HepG2 (cell line): ENCODE data around the gene FAM20A. TPM values are rescaled to one million over a fixed set of nuclear protein-coding genes. Genes with fewer than 3 reads are reported as not detected.

Experiments used
- DR1 ChIP-seq: sonication (generic); formaldehyde crosslinking; IDR thresholded peaks from 2 replicates; pipeline ENCODE4 v1.8.0; 2021; ENCODE audit warnings: mild to moderate bottlenecking, missing genetic modification reagents, inconsistent platforms
- GABPA ChIP-seq, 2 experiments: IDR thresholded peaks; 2 replicates each; pipeline ENCODE4 v1.6.1; 2011 to 2016; ENCODE audit warnings: low read depth in 2 of 2, low read length in 1 of 2, missing biosample characterization in 1 of 2, missing genetic modification characterization in 1 of 2
- GTF3A ChIP-seq: sonication (generic); formaldehyde crosslinking; conservative IDR thresholded peaks from 2 replicates; pipeline ENCODE4 v1.4.0; 2020; ENCODE audit warnings: mild to moderate bottlenecking, missing genetic modification reagents
- IRX3 ChIP-seq: sonication (generic); formaldehyde crosslinking; IDR thresholded peaks from 2 replicates; pipeline ENCODE4 v1.8.1; 2023; ENCODE audit warnings: mild to moderate bottlenecking, low read depth, missing genetic modification reagents, borderline replicate concordance
- JUNB ChIP-seq: sonication (generic); formaldehyde crosslinking; IDR thresholded peaks from 2 replicates; pipeline ENCODE4 v1.8.0; 2022; ENCODE audit warnings: missing genetic modification reagents, mild to moderate bottlenecking, borderline replicate concordance
- KDM5B ChIP-seq: sonication (generic); formaldehyde crosslinking; IDR thresholded peaks from 2 replicates; pipeline ENCODE4 v1.4.0; 2020; ENCODE audit warnings: missing genetic modification reagents, mild to moderate bottlenecking, borderline replicate concordance
- KMT2A ChIP-seq: sonication (generic); formaldehyde crosslinking; IDR thresholded peaks from 2 replicates; pipeline ENCODE4 v1.4.0; 2020; ENCODE audit warnings: missing genetic modification reagents
- MAFK ChIP-seq, 2 experiments: IDR thresholded peaks in 1 of 2; conservative IDR thresholded peaks in 1 of 2; 2 replicates each; pipeline ENCODE4 v1.6.1; 2011; ENCODE audit warnings: improper control_type of control experiment in 2 of 2, low read length in 2 of 2
- MTF1 ChIP-seq: sonication (generic); formaldehyde crosslinking; IDR thresholded peaks from 2 replicates; pipeline ENCODE4 v1.5.0; 2020; ENCODE audit warnings: missing genetic modification reagents
- NCOA2 ChIP-seq: sonication (generic); formaldehyde crosslinking; IDR thresholded peaks from 2 replicates; pipeline ENCODE4 v1.8.0; 2022; ENCODE audit warnings: inconsistent platforms
- NKX3-1 ChIP-seq: sonication (generic); formaldehyde crosslinking; IDR thresholded peaks from 2 replicates; pipeline ENCODE4 v1.5.0; 2020; ENCODE audit warnings: missing genetic modification reagents
- RAD51 ChIP-seq: fragments of 450-650 bp; IDR thresholded peaks from 2 replicates; pipeline ENCODE4 v1.6.1; 2016; ENCODE audit warnings: borderline replicate concordance
- SOX6 ChIP-seq, 2 experiments: fragments of 450-650 bp in 1 of 2; sonication (generic) in 1 of 2; formaldehyde crosslinking in 1 of 2; IDR thresholded peaks; 2 replicates each; pipeline versions ENCODE4 v1.4.0 to v1.6.1; 2017 to 2020; ENCODE audit warnings: antibody characterized with exemption in 1 of 2, mild to moderate bottlenecking in 1 of 2, missing genetic modification reagents in 1 of 2
- ZC3H4 ChIP-seq: sonication (generic); formaldehyde crosslinking; IDR thresholded peaks from 2 replicates; pipeline ENCODE4 v1.4.0; 2020; ENCODE audit warnings: missing genetic modification reagents, borderline replicate concordance
- ZMYM3 ChIP-seq: sonication (generic); formaldehyde crosslinking; IDR thresholded peaks from 2 replicates; pipeline ENCODE4 v1.5.1; 2020; ENCODE audit warnings: mild to moderate bottlenecking, missing genetic modification reagents
- ZNF235 ChIP-seq: sonication (generic); formaldehyde crosslinking; IDR thresholded peaks from 2 replicates; pipeline ENCODE4 v1.8.1; 2023; ENCODE audit warnings: mild to moderate bottlenecking, missing genetic modification reagents, borderline replicate concordance
- ZNF607 ChIP-seq: sonication (generic); formaldehyde crosslinking; IDR thresholded peaks from 2 replicates; pipeline ENCODE4 v1.5.1; 2020; ENCODE audit warnings: missing genetic modification reagents, mild to moderate bottlenecking, borderline replicate concordance
- ZNF615 ChIP-seq: sonication (generic); formaldehyde crosslinking; IDR thresholded peaks from 2 replicates; pipeline ENCODE4 v1.5.0; 2020; ENCODE audit warnings: mild to moderate bottlenecking, missing genetic modification reagents, borderline replicate concordance
- ZNF7 ChIP-seq: IDR thresholded peaks from 2 replicates; pipeline ENCODE4 v1.6.1; 2016; ENCODE audit warnings: missing biosample characterization, missing genetic modification reagents
- ZNF83 ChIP-seq: sonication (generic); formaldehyde crosslinking; IDR thresholded peaks from 2 replicates; pipeline ENCODE4 v1.4.0; 2020; ENCODE audit warnings: missing genetic modification reagents, mild to moderate bottlenecking, borderline replicate concordance
- polyA plus RNA-seq, 8 experiments: library from polyadenylated mRNA; depleted of rRNA in 3 of 8; stranded (reverse) in 7 of 8; unstranded in 1 of 8; fragments of >200 nt; fragmentation: Illumina TruSeq in 4 of 8; extraction: Trizol in 4 of 8; gene quantifications; 2 replicates each; pipeline versions ENCODE4 v1.2.1 to v1.2.3, GENCODE V29; 2011 to 2016; ENCODE audit warnings: low read depth in 4 of 8, missing spikeins in 1 of 8, mixed read lengths in 1 of 8; ENCODE audit not compliant: insufficient read depth in 1 of 8
- total RNA-seq, 5 experiments: library from RNA; depleted of rRNA; stranded (reverse); fragments of >200 nt; fragmentation: Illumina TruSeq; extraction: Trizol; gene quantifications; 2 replicates each; pipeline ENCODE4 v1.2.3, GENCODE V29; 2016; ENCODE audit warnings: low read depth in 1 of 5
- TF ChIP-seq, protein P1 (sequence below): sonication (generic); formaldehyde crosslinking; IDR thresholded peaks from 2 replicates; pipeline ENCODE4 v1.8.0; 2022; ENCODE audit warnings: mild to moderate bottlenecking, missing genetic modification reagents, moderate library complexity
- TF ChIP-seq, protein P2 (sequence below): sonication (generic); formaldehyde crosslinking; IDR thresholded peaks from 2 replicates; pipeline ENCODE4 v1.8.0; 2022; ENCODE audit warnings: mild to moderate bottlenecking, missing genetic modification reagents
- TF ChIP-seq, protein P3 (sequence below): sonication (generic); formaldehyde crosslinking; IDR thresholded peaks from 2 replicates; pipeline ENCODE4 v1.5.0; 2020; ENCODE audit warnings: missing genetic modification reagents
- TF ChIP-seq, protein P4 (sequence below): sonication (generic); formaldehyde crosslinking; IDR thresholded peaks from 2 replicates; pipeline ENCODE4 v1.9.0; 2021; ENCODE audit warnings: missing genetic modification reagents, mild to moderate bottlenecking, borderline replicate concordance
- TF ChIP-seq, protein P5 (sequence below): sonication (generic); formaldehyde crosslinking; IDR thresholded peaks from 2 replicates; pipeline ENCODE4 v1.4.0; 2020; ENCODE audit warnings: missing genetic modification reagents

The FAM20A gene
- total and polyA plus RNA-seq, 2 of the 13 experiments (the other 11 are each of a cell fraction or from before 2014, with no cell fraction given), result 9.3 to 20.7 TPM

DNA sequence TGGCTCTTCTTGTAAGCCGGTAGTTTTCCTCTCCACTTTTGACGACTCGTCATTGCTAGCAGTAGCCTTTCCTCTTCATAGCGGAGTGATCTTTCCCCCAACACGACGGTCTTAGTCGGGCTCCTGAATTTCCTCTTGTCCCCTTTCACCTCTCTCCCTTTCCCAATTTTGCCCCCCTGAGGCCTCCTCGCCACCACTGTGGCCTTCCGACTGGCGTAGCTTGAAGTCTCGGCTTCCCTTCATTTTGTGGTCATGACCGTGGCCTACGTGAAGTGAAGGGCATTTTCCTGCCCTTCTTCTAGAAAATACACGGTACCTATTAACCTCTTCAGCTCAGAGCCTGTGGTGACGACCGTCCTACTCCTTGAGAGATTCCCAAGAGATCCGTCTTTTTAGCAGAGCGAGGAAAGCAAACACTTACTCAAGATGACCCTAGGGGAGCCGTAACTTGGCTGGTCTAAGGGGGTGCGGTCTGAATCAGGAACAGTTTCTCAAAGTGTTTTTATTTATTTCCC lies 88.2 kb downstream of the FAM20A start (continued):
- TF ChIP-seq RAD51 (no peak), NKX3-1 (CRISPR knock-in tag) (no peak), KDM5B (CRISPR knock-in tag) (no peak), ZMYM3 (no peak), ZNF615 (peak; percentile 84; the same call in 1 of the 2 replicates), GTF3A (no peak), JUNB (CRISPR knock-in tag) (no peak), ZNF83 (CRISPR knock-in tag) (no peak), GABPA (IDR thresholded peaks at IDR 0.05; ENCODE audit: low read depth, low read length) (no peak), GABPA (CRISPR knock-in tag; IDR thresholded peaks at IDR 0.05; ENCODE audit: low read depth) (no peak), ZC3H4 (CRISPR knock-in tag) (peak; percentile 87), IRX3 (CRISPR knock-in tag) (no peak), SOX6 (IDR thresholded peaks at IDR 0.05) (no peak), SOX6 (CRISPR knock-in tag; IDR thresholded peaks at IDR 0.05) (peak; percentile 20; the same call in 1 of the 2 replicates), DR1 (CRISPR knock-in tag) (no peak), ZNF607 (CRISPR knock-in tag) (no peak), ZNF7 (CRISPR knock-in tag) (0 out of 2 replicates have a peak, but pooled peaks have one; percentile 15), KMT2A (CRISPR knock-in tag) (peak; percentile 8; the same call in 1 of the 2 replicates), MAFK (conservative IDR thresholded peaks at IDR 0.05 in 1 of 2, IDR thresholded peaks at IDR 0.05 in 1 of 2; ENCODE audit: low read length in 2 of 2) (0 out of 4 replicates have a peak, but pooled peaks of 1 of the 2 experiments have one; percentile 5), ZNF235 (CRISPR knock-in tag) (0 out of 2 replicates have a peak, but pooled peaks have one; percentile 90), MTF1 (CRISPR knock-in tag) (no peak), NCOA2 (CRISPR knock-in tag) (peak; percentile 20; the same call in 1 of the 2 replicates)
- TF ChIP-seq, protein P1, sequence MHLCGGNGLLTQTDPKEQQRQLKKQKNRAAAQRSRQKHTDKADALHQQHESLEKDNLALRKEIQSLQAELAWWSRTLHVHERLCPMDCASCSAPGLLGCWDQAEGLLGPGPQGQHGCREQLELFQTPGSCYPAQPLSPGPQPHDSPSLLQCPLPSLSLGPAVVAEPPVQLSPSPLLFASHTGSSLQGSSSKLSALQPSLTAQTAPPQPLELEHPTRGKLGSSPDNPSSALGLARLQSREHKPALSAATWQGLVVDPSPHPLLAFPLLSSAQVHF (CRISPR knock-in tag), result 0 out of 2 replicates have a peak, but pooled peaks have one; percentile 34
- TF ChIP-seq, protein P2, sequence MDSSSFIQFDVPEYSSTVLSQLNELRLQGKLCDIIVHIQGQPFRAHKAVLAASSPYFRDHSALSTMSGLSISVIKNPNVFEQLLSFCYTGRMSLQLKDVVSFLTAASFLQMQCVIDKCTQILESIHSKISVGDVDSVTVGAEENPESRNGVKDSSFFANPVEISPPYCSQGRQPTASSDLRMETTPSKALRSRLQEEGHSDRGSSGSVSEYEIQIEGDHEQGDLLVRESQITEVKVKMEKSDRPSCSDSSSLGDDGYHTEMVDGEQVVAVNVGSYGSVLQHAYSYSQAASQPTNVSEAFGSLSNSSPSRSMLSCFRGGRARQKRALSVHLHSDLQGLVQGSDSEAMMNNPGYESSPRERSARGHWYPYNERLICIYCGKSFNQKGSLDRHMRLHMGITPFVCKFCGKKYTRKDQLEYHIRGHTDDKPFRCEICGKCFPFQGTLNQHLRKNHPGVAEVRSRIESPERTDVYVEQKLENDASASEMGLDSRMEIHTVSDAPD, result no peak
- TF ChIP-seq, protein P3, sequence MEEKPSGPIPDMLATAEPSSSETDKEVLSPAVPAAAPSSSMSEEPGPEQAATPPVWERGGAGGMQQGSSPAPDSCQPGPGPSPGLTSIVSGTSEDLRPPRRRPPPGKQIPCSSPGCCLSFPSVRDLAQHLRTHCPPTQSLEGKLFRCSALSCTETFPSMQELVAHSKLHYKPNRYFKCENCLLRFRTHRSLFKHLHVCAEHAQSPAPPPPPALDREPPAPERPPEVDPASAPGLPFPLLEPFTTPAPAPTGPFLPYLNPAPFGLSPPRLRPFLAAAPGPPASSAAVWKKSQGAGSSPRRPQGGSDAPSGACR (CRISPR knock-in tag), result no peak
- TF ChIP-seq, protein P4, sequence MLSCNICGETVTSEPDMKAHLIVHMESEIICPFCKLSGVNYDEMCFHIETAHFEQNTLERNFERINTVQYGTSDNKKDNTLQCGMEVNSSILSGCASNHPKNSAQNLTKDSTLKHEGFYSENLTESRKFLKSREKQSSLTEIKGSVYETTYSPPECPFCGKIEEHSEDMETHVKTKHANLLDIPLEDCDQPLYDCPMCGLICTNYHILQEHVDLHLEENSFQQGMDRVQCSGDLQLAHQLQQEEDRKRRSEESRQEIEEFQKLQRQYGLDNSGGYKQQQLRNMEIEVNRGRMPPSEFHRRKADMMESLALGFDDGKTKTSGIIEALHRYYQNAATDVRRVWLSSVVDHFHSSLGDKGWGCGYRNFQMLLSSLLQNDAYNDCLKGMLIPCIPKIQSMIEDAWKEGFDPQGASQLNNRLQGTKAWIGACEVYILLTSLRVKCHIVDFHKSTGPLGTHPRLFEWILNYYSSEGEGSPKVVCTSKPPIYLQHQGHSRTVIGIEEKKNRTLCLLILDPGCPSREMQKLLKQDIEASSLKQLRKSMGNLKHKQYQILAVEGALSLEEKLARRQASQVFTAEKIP (CRISPR knock-in tag), result no peak
- TF ChIP-seq, protein P5, sequence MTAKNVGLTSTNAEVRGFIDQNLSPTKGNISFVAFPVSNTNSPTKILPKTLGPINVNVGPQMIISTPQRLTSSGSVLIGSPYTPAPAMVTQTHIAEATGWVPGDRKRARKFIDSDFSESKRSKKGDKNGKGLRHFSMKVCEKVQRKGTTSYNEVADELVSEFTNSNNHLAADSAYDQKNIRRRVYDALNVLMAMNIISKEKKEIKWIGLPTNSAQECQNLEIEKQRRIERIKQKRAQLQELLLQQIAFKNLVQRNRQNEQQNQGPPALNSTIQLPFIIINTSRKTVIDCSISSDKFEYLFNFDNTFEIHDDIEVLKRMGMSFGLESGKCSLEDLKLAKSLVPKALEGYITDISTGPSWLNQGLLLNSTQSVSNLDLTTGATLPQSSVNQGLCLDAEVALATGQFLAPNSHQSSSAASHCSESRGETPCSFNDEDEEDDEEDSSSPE, result no peak
